A673 (cell line): ENCODE measurements around the gene FRS2. TPM values are rescaled to one million over a fixed set of nuclear protein-coding genes. Genes with fewer than 3 reads are reported as not detected.

Source experiments
- BruUV-seq: library from RNA; stranded (reverse); fragments of 400-500 nt; replicated peaks from 2 replicates; lab custom pipeline; 2021; lab: Mats Ljungman, UMichigan
- CTCF ChIA-PET: fragments of 300-600 bp; sonication (Branson Sonifier 250); formaldehyde crosslinking; loops from one replicate; lab custom pipeline; 2022; ENCODE audit warnings: antibody characterized with exemption; lab: Charles Lee
- POLR2A ChIA-PET: fragments of 300-600 bp; sonication (Branson Sonifier 250); formaldehyde crosslinking; loops from one replicate; lab custom pipeline; 2022; ENCODE audit warnings: antibody characterized with exemption; ENCODE audit not compliant: low non-redundant PET; lab: Charles Lee
- DNase-seq: peaks from one replicate; pipeline ENCODE4 v3.0.0-alpha.2; 2015; ENCODE audit warnings: low spot score
- H3K27ac ChIP-seq: fragments of 200-600 bp; sonication (generic); 2 replicates; pipeline ENCODE4 v1.5.1; 2016; ENCODE audit warnings: mixed run types, low read depth, mild to moderate bottlenecking, mixed read lengths, antibody characterized with exemption, low read length; ENCODE audit not compliant: poor library complexity, severe bottlenecking
- H3K27me3 ChIP-seq: fragments of 200-600 bp; sonication (generic); replicated peaks from 2 replicates; pipeline ENCODE4 v1.6.1; 2017; ENCODE audit warnings: mixed run types, low read depth, mild to moderate bottlenecking, mixed read lengths, antibody characterized with exemption, low read length; ENCODE audit not compliant: insufficient read depth, poor library complexity
- H3K36me3 ChIP-seq: fragments of 200-600 bp; sonication (generic); 2 replicates; pipeline ENCODE4 v1.6.1; 2016; ENCODE audit warnings: mixed run types, mild to moderate bottlenecking, mixed read lengths, antibody characterized with exemption, low read length; ENCODE audit not compliant: insufficient read depth, poor library complexity, severe bottlenecking
- H3K4me1 ChIP-seq: fragments of 200-600 bp; sonication (generic); 2 replicates; pipeline ENCODE4 v1.6.1; 2017; ENCODE audit warnings: mixed run types, mild to moderate bottlenecking, mixed read lengths, antibody characterized with exemption, low read length; ENCODE audit not compliant: insufficient read depth, poor library complexity, severe bottlenecking
- H3K4me3 ChIP-seq: fragments of 200-600 bp; sonication (generic); 2 replicates; pipeline ENCODE4 v1.5.1; 2016; ENCODE audit warnings: low read depth, mixed run types, mild to moderate bottlenecking, mixed read lengths, low read length; ENCODE audit not compliant: poor library complexity, severe bottlenecking
- H3K9me3 ChIP-seq: fragments of 200-600 bp; sonication (generic); 2 replicates; pipeline ENCODE4 v1.6.1; 2016; ENCODE audit warnings: mixed run types, low read depth, mild to moderate bottlenecking, mixed read lengths, antibody characterized with exemption, low read length; ENCODE audit not compliant: poor library complexity, severe bottlenecking
- EZH2 ChIP-seq: fragments of 200-600 bp; sonication (generic); IDR thresholded peaks from 2 replicates; pipeline ENCODE4 v1.6.1; 2017; ENCODE audit warnings: borderline replicate concordance, low read depth, mild to moderate bottlenecking, mixed read lengths, antibody characterized with exemption, low read length; ENCODE audit not compliant: poor library complexity, severe bottlenecking
- intact Hi-C: fragments of 100-400 bp; cut with micrococcal nuclease; formaldehyde crosslinking; loops from one replicate; pipeline ENCODE4 v1.10.0; 2022; ENCODE audit not compliant: unreplicated experiment
- total RNA-seq: library from RNA; stranded (reverse); gene quantifications from 2 replicates; pipeline ENCODE4 v1.2.3, GENCODE V29; 2021
- TF ChIP-seq, protein P1 (sequence below): fragments of 300-800, 200-600 bp; sonication (generic); conservative IDR thresholded peaks from 2 replicates; pipeline ENCODE4 v1.5.1; 2017; ENCODE audit warnings: low read depth, mild to moderate bottlenecking, antibody characterized with exemption, low read length, moderate library complexity, mixed read lengths

Gene FRS2
- total RNA-seq, 1 experiment from 2014 or later, result 34.5 TPM

DNA sequence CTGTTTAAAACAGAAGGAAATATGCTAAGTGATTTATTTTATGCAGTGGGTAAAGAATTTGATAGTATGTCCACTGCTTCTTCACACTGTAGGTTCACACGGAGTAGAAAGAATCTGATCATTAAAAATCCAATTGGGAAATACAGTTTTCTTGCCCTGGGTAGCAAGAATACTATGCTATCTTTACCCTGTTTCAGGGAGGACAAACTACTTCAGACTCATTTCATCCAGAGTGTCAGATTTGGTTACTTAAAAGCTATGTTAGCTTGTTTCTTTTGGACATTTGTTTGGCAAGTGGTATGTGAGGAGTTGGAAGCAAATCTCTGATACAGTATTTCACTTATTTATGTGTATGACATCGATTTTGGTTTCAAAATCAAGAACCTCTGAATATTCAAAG is 4.3 kb downstream of the FRS2 start:
- H3K9me3 ChIP-seq, result no peaks in the 10 kb centered on the region
- H3K36me3 ChIP-seq, result no peaks in the 10 kb centered on the region
- TF ChIP-seq EZH2, result no peak
- TF ChIP-seq, protein P1, sequence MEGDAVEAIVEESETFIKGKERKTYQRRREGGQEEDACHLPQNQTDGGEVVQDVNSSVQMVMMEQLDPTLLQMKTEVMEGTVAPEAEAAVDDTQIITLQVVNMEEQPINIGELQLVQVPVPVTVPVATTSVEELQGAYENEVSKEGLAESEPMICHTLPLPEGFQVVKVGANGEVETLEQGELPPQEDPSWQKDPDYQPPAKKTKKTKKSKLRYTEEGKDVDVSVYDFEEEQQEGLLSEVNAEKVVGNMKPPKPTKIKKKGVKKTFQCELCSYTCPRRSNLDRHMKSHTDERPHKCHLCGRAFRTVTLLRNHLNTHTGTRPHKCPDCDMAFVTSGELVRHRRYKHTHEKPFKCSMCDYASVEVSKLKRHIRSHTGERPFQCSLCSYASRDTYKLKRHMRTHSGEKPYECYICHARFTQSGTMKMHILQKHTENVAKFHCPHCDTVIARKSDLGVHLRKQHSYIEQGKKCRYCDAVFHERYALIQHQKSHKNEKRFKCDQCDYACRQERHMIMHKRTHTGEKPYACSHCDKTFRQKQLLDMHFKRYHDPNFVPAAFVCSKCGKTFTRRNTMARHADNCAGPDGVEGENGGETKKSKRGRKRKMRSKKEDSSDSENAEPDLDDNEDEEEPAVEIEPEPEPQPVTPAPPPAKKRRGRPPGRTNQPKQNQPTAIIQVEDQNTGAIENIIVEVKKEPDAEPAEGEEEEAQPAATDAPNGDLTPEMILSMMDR, result no peak
- BruUV-seq, result no TSS peak
- intact Hi-C loops, result no loop called here
- DNase-seq, result no peak
- H3K27ac ChIP-seq, result no peak overlapping the region
- peaks cover 36% of the 10 kb centered on the region for H3K4me1 ChIP-seq
- no peak overlapping the region for H3K4me3 ChIP-seq
- ChIA-PET POLR2A (interaction anchor here (0.6 kb wide), 1 partner anchor 10 kb away, joined by 3 read pairs; no protein-coding TSS in a partner anchor), CTCF (no interaction called here)
- H3K27me3 ChIP-seq, result no peaks in the 10 kb centered on the region

DNA sequence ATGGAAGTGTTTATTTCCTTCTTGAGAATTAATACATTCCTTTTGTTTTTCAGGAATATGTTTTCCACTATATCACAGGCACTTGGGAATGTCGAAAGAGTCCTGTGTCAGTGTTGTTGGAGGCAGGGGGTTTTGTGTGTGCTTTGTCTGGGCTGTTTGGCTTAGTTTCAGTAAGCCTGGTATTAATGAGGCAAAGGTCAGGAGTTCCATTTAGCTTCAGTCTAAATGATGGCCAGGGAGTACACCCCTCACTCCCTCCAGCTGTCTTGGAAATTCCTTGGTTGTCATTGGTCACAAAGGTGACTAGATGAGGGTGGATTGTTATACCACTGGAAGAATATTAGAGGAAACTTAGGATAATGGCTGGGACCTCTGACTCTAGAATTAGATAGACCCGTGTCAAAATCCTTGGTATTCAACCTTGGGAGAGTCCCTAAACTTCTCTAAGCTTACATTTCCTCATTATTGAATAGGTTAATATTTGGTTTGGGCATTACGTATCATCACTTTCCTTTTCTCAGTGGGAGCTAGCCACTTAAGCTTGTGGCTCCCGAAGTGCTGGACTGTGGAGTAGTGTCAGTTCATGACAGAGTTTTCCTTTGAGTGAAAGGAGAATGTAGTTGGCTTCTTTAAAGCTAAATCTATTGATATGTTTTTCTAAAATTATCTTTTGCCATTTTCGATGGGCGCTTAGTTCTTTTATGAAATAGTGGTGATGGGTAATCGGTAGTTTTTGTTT is 5.2 kb downstream of the FRS2 start:
- POLR2A ChIA-PET, result no interaction called here

DNA sequence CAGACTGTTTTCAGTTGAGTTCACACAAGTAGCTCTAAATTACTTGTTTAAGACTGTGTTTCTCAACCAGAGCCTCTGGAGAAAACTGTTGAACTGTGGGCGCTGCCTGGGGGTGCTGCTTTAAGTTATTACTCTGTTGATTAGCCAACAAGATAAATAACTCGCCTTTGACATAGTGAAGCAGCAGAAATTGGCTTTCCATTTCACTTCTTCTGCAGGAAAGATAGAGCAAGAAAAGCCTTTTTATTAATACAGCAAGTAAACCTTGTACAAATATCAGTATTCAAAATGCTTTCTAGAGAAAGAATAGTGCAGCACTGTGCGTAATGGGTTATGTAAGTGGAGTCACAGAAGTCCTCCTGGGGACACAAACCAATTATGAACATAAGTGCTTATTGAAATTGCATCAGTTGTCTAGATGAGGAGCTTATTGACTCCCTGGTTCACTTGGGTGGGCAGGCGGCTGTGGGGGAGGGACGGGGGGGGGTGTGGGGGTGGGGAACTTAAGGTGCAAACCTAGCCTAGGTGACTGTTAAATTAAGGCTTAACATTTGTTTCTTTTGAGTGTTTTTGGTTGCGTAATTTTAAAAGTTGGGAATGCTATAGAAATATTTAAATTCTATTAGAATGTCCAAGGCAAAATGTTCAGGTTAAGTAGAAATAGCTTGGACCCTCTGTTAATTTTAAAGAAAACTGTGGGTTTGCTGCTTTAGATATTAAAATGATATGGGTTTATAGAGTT is 6.3 kb downstream of the FRS2 start:
- no peaks in the 10 kb centered on the region for H3K9me3 ChIP-seq
- intact Hi-C loops, result no loop called here
- CTCF ChIA-PET, result no interaction called here
- TF ChIP-seq EZH2, result no peak
- TF ChIP-seq, protein P1, result no peak
- no peaks in the 10 kb centered on the region for H3K36me3 ChIP-seq
- H3K4me3 ChIP-seq, result no peak overlapping the region
- no TSS peak for BruUV-seq
- POLR2A ChIA-PET, result no interaction called here
- peak; percentile 10 for DNase-seq
- H3K27ac ChIP-seq, result peak overlapping the region; percentile 44
- no peaks in the 10 kb centered on the region for H3K27me3 ChIP-seq
- peaks cover 34% of the 10 kb centered on the region for H3K4me1 ChIP-seq

More for the DNA sequence above, 5.2 kb downstream of the FRS2 start:
- Histone ChIP-seq H3K36me3 (no peaks in the 10 kb centered on the region), H3K27ac (no peak overlapping the region), H3K4me3 (no peak overlapping the region), H3K4me1 (peaks cover 36% of the 10 kb centered on the region), H3K27me3 (no peaks in the 10 kb centered on the region), H3K9me3 (no peaks in the 10 kb centered on the region)
- CTCF ChIA-PET, result no interaction called here
- intact Hi-C loops, result no loop called here
- TF ChIP-seq EZH2, result no peak
- TF ChIP-seq, protein P1, result no peak
- DNase-seq, result no peak
- BruUV-seq, result no TSS peak
